H9 (cell line): ENCODE results near the gene TNPO3. TPM values are rescaled to one million over a fixed set of nuclear protein-coding genes. Genes with fewer than 3 reads are reported as not detected.

Source experiments
- DNase-seq: peaks from one replicate; pipeline ENCODE4 v3.0.0-alpha.2; 2017
- H2AFZ ChIP-seq: one replicate; pipeline ENCODE4 v1.6.1; 2013; ENCODE audit warnings: mild to moderate bottlenecking, low read length, control low read depth, moderate library complexity
- H2AK5ac ChIP-seq: 2 replicates; pipeline ENCODE4 v1.6.1; 2013; ENCODE audit warnings: low read length, control low read depth, mixed read lengths; ENCODE audit not compliant: insufficient read length
- H2BK120ac ChIP-seq: one replicate; pipeline ENCODE4 v1.6.1; 2013; ENCODE audit warnings: low read depth, mild to moderate bottlenecking, low read length, control low read depth, inconsistent platforms; ENCODE audit not compliant: poor library complexity, severe bottlenecking
- H2BK12ac ChIP-seq: 2 replicates; pipeline ENCODE4 v1.6.1; 2013; ENCODE audit warnings: low read length, control low read depth, mixed read lengths, low read depth; ENCODE audit not compliant: insufficient read length
- H2BK15ac ChIP-seq: 2 replicates; pipeline ENCODE4 v1.6.1; 2013; ENCODE audit warnings: low read depth, low read length, control low read depth
- H2BK20ac ChIP-seq: one replicate; pipeline ENCODE4 v1.6.1; 2013; ENCODE audit warnings: low read depth, mild to moderate bottlenecking, low read length, control low read depth, inconsistent platforms; ENCODE audit not compliant: poor library complexity, severe bottlenecking
- H2BK5ac ChIP-seq: 2 replicates; pipeline ENCODE4 v1.6.1; 2013; ENCODE audit warnings: low read length, control low read depth, mixed read lengths; ENCODE audit not compliant: insufficient read length
- H3K14ac ChIP-seq: 2 replicates; pipeline ENCODE4 v1.6.1; 2013; ENCODE audit warnings: low read length, control low read depth; ENCODE audit not compliant: insufficient read depth
- H3K18ac ChIP-seq: 2 replicates; pipeline ENCODE4 v1.6.1; 2013; ENCODE audit warnings: low read depth, mild to moderate bottlenecking, mixed read lengths, low read length, control low read depth; ENCODE audit not compliant: insufficient read length
- H3K23ac ChIP-seq: 2 replicates; pipeline ENCODE4 v1.6.1; 2013; ENCODE audit warnings: low read length, control low read depth, mixed read lengths, low read depth; ENCODE audit not compliant: insufficient read length
- H3K23me2 ChIP-seq: 2 replicates; pipeline ENCODE4 v1.6.1; 2013; ENCODE audit warnings: low read depth, mild to moderate bottlenecking, mixed read lengths, low read length, control low read depth; ENCODE audit not compliant: insufficient read length, poor library complexity, severe bottlenecking
- H3K27ac ChIP-seq: 2 replicates; pipeline ENCODE4 v1.5.1; 2013; ENCODE audit warnings: low read length, control low read depth, mixed read lengths, low read depth; ENCODE audit not compliant: insufficient read length
- H3K27me3 ChIP-seq: 2 replicates; pipeline ENCODE4 v1.6.1; 2013; ENCODE audit warnings: low read length, control low read depth, inconsistent platforms; ENCODE audit not compliant: insufficient read depth
- H3K4ac ChIP-seq: 2 replicates; pipeline ENCODE4 v1.6.1; 2013; ENCODE audit warnings: low read depth, mild to moderate bottlenecking, control low read depth, inconsistent platforms, low read length, moderate library complexity
- H3K4me1 ChIP-seq: 2 replicates; pipeline ENCODE4 v1.6.1; 2013; ENCODE audit warnings: low read length, control low read depth, inconsistent platforms; ENCODE audit not compliant: insufficient read depth
- H3K4me2 ChIP-seq: 2 replicates; pipeline ENCODE4 v1.6.1; 2013; ENCODE audit warnings: low read length, control low read depth, mixed read lengths; ENCODE audit not compliant: insufficient read length, insufficient read depth
- H3K56ac ChIP-seq: 2 replicates; pipeline ENCODE4 v1.6.1; 2013; ENCODE audit warnings: low read depth, mild to moderate bottlenecking, mixed read lengths, low read length, control low read depth; ENCODE audit not compliant: insufficient read length
- H3K79me1 ChIP-seq: 2 replicates; pipeline ENCODE4 v1.6.1; 2013; ENCODE audit warnings: low read depth, mild to moderate bottlenecking, moderate library complexity, low read length, control low read depth, inconsistent platforms; ENCODE audit not compliant: insufficient read depth, poor library complexity, severe bottlenecking
- H3K79me2 ChIP-seq: 2 replicates; pipeline ENCODE4 v1.6.1; 2013; ENCODE audit warnings: low read length, control low read depth, inconsistent platforms; ENCODE audit not compliant: insufficient read depth
- H3K9ac ChIP-seq: 2 replicates; pipeline ENCODE4 v1.6.1; 2013; ENCODE audit warnings: low read length, control low read depth, mixed read lengths; ENCODE audit not compliant: insufficient read length; ENCODE audit errors: extremely low read depth
- H3K9me3 ChIP-seq: one replicate; pipeline ENCODE4 v1.6.1; 2013; ENCODE audit warnings: low read depth, low read length, inconsistent platforms; ENCODE audit not compliant: control insufficient read depth
- H3T11ph ChIP-seq: one replicate; pipeline ENCODE4 v1.6.1; 2013; ENCODE audit warnings: mild to moderate bottlenecking, low read length, control low read depth, inconsistent platforms
- H4K20me1 ChIP-seq: one replicate; pipeline ENCODE4 v1.6.1; 2013; ENCODE audit not compliant: control insufficient read depth, insufficient read length, insufficient read depth
- H4K5ac ChIP-seq: 2 replicates; pipeline ENCODE4 v1.6.1; 2013; ENCODE audit warnings: low read depth, mild to moderate bottlenecking, mixed read lengths, low read length, control low read depth; ENCODE audit not compliant: insufficient read length
- H4K8ac ChIP-seq: replicated peaks from 2 replicates; pipeline ENCODE4 v1.6.1; 2013; ENCODE audit warnings: low read length, control low read depth, mixed read lengths, low read depth; ENCODE audit not compliant: insufficient read length
- H4K91ac ChIP-seq: 2 replicates; pipeline ENCODE4 v1.6.1; 2013; ENCODE audit warnings: low read depth, mild to moderate bottlenecking, moderate library complexity, mixed read lengths, low read length, control low read depth; ENCODE audit not compliant: insufficient read length
- H3K27ac Mint-ChIP-seq, 3 experiments: 2 replicates in 2 of 3; 3 replicates in 1 of 3; pipeline ENCODE4 v1.8.0; 2020 to 2021; ENCODE audit warnings: mixed read lengths in 3 of 3, mild to moderate bottlenecking in 1 of 3, moderate library complexity in 1 of 3
- H3K27me3 Mint-ChIP-seq: 2 replicates; pipeline ENCODE4 v1.8.0; 2021; ENCODE audit warnings: low read depth, mild to moderate bottlenecking, moderate library complexity, mixed read lengths
- H3K36me3 Mint-ChIP-seq, 3 experiments: 2 replicates in 2 of 3; 3 replicates in 1 of 3; pipeline ENCODE4 v1.8.0; 2020 to 2021; ENCODE audit warnings: low read depth in 3 of 3, mixed read lengths in 3 of 3; ENCODE audit not compliant: insufficient read depth in 1 of 3
- H3K4me1 Mint-ChIP-seq, 2 experiments: 2 replicates each; pipeline ENCODE4 v1.8.0; 2020; ENCODE audit warnings: mixed read lengths in 2 of 2
- H3K4me3 Mint-ChIP-seq, 2 experiments: 2 replicates in 1 of 2; 3 replicates in 1 of 2; pipeline ENCODE4 v1.8.0; 2020 to 2021; ENCODE audit warnings: mild to moderate bottlenecking in 2 of 2, mixed read lengths in 2 of 2, moderate library complexity in 1 of 2
- H3K9me3 Mint-ChIP-seq, 2 experiments: 2 replicates in 1 of 2; 3 replicates in 1 of 2; pipeline ENCODE4 v1.8.0; 2020; ENCODE audit warnings: mild to moderate bottlenecking in 2 of 2, mixed read lengths in 2 of 2, moderate library complexity in 1 of 2
- CTCF ChIP-seq: fragments of 200-600 bp; sonication (generic); conservative IDR thresholded peaks from 3 replicates; pipeline ENCODE4 v1.8.0; 2021; ENCODE audit warnings: antibody characterized with exemption, mild to moderate bottlenecking
- total RNA-seq: library from RNA; stranded (reverse); gene quantifications from 2 replicates; pipeline ENCODE4 v1.2.1, GENCODE V29; 2021

The TNPO3 gene
- total RNA-seq, 1 experiment from 2014 or later, result 90.1 TPM

- H4K5ac ChIP-seq, result no peak overlapping the region
Observed at GRCh38 chr7:128988372-128988771, 66.5 kb downstream of the TNPO3 start.

More at GRCh38 chr7:128988372-128988771, 66.5 kb downstream of the TNPO3 start:
- peaks cover 4 to 10% of the 10 kb centered on the region in 2 experiments; a peak in 3 of 4 replicates for H3K4me1 Mint-ChIP-seq
- H3K4me3 Mint-ChIP-seq, result no peak overlapping the region
- H3K23me2 ChIP-seq, result no peaks in the 10 kb centered on the region
- no peak overlapping the region for H3K56ac ChIP-seq
- peaks cover 11 to 65% (median 61%) of the 10 kb centered on the region in 3 experiments; a peak in 6 of 7 replicates for H3K36me3 Mint-ChIP-seq
- no peaks in the 10 kb centered on the region for H3K79me2 ChIP-seq
- H3K27me3 ChIP-seq, result no peaks in the 10 kb centered on the region
- no peak overlapping the region for H3K23ac ChIP-seq
- H3K79me1 ChIP-seq, result no peaks in the 10 kb centered on the region
- peak overlapping the region in 1 of 3 experiments; percentile 6; a peak in 2 of 7 replicates for H3K27ac Mint-ChIP-seq
- no peak overlapping the region for H3K27ac ChIP-seq
- H3K9me3 Mint-ChIP-seq, result no peaks in the 10 kb centered on the region
- H3K27me3 Mint-ChIP-seq, result no peaks in the 10 kb centered on the region
- H2AFZ ChIP-seq, result no peak overlapping the region
- no peaks in the 10 kb centered on the region for H4K20me1 ChIP-seq
- H2BK5ac ChIP-seq, result no peak overlapping the region
- H3K4me1 ChIP-seq, result no peaks in the 10 kb centered on the region
- no peaks in the 10 kb centered on the region for H3K9me3 ChIP-seq
- no peak overlapping the region for H4K91ac ChIP-seq
- no peak overlapping the region for H4K8ac ChIP-seq
- no peak overlapping the region for H3K18ac ChIP-seq
- H2AK5ac ChIP-seq, result no peak overlapping the region
- H3K4me2 ChIP-seq, result no peak overlapping the region
- TF ChIP-seq CTCF, result no peak
- H3K14ac ChIP-seq, result no peak overlapping the region
- no peak overlapping the region for H2BK120ac ChIP-seq
- H3K4ac ChIP-seq, result no peak overlapping the region
- no peak overlapping the region for H2BK12ac ChIP-seq
- no peak overlapping the region for H2BK20ac ChIP-seq
- H3T11ph ChIP-seq, result no peak overlapping the region
- DNase-seq, result no peak
- no peak overlapping the region for H2BK15ac ChIP-seq
- H3K9ac ChIP-seq, result no peak overlapping the region
